PC-3 (cell line): ENCODE results near the gene CRYGS. TPM values are rescaled to one million over a fixed set of nuclear protein-coding genes. Genes with fewer than 3 reads are reported as not detected.

Experiments used
- ATAC-seq: fragments of 200-7000 bp; cut with Tn5 transposase; 2 replicates; pipeline ENCODE4 v1.9.1; 2020; ENCODE audit warnings: mild to moderate bottlenecking, moderate library complexity
- BruUV-seq: library from RNA; stranded (reverse); fragments of 400-500 nt; replicated peaks from 2 replicates; lab custom pipeline; 2021; lab: Mats Ljungman, UMichigan
- CTCF ChIA-PET: fragments of 300-600 bp; sonication (Branson Sonifier 250); formaldehyde crosslinking; loops from one replicate; lab custom pipeline; 2022; ENCODE audit warnings: antibody characterized with exemption; lab: Charles Lee
- POLR2A ChIA-PET: fragments of 300-600 bp; sonication (Branson Sonifier 250); formaldehyde crosslinking; loops from one replicate; lab custom pipeline; 2022; ENCODE audit warnings: antibody characterized with exemption; ENCODE audit not compliant: unreplicated experiment; lab: Charles Lee
- DNase-seq: peaks from one replicate; pipeline ENCODE4 v3.0.0-alpha.2; 2015
- H2AFZ ChIP-seq: fragments of 300-600 bp; sonication (generic); 2 replicates; pipeline ENCODE4 v1.6.0; 2016; ENCODE audit warnings: antibody characterized with exemption, low read length
- H3F3A ChIP-seq: fragments of 300-600 bp; sonication (generic); one replicate; pipeline ENCODE4 v1.6.0; 2017; ENCODE audit warnings: antibody characterized with exemption, low read length, control low read depth, mild to moderate bottlenecking; ENCODE audit not compliant: unreplicated experiment
- H3K27ac ChIP-seq: fragments of 300-600 bp; sonication (generic); 2 replicates; pipeline ENCODE4 v1.5.1; 2016; ENCODE audit warnings: mild to moderate bottlenecking, low read length
- H3K27me3 ChIP-seq: fragments of 300-600 bp; sonication (generic); 2 replicates; pipeline ENCODE4 v1.6.1; 2016; ENCODE audit warnings: low read length, mixed read lengths
- H3K36me3 ChIP-seq: fragments of 300-600 bp; sonication (generic); 2 replicates; pipeline ENCODE4 v1.6.1; 2016; ENCODE audit warnings: low read depth, mixed run types, low read length, mixed read lengths
- H3K4me1 ChIP-seq: fragments of 300-600 bp; sonication (generic); 2 replicates; pipeline ENCODE4 v1.5.1; 2016; ENCODE audit warnings: low read length; ENCODE audit not compliant: insufficient read depth
- H3K4me2 ChIP-seq: fragments of 300-600 bp; sonication (generic); 2 replicates; pipeline ENCODE4 v1.6.0; 2016; ENCODE audit warnings: low read length
- H3K4me3 ChIP-seq: fragments of 300-600 bp; sonication (generic); 2 replicates; pipeline ENCODE4 v1.5.1; 2016; ENCODE audit warnings: mild to moderate bottlenecking, low read length, mixed read lengths
- H3K79me2 ChIP-seq: fragments of 300-600 bp; sonication (generic); 2 replicates; pipeline ENCODE4 v1.6.1; 2017; ENCODE audit warnings: low read length, mixed read lengths
- H3K9ac ChIP-seq: fragments of 300-600 bp; sonication (generic); 2 replicates; pipeline ENCODE4 v1.6.0; 2016; ENCODE audit warnings: mild to moderate bottlenecking, low read length
- H3K9me2 ChIP-seq: fragments of 300-600 bp; sonication (generic); replicated peaks from 2 replicates; pipeline ENCODE4 v1.6.1; 2016; ENCODE audit warnings: mixed run types, low read length, mixed read lengths
- H3K9me3 ChIP-seq: fragments of 300-600 bp; sonication (generic); 2 replicates; pipeline ENCODE4 v1.6.1; 2016; ENCODE audit warnings: low read length, mixed read lengths
- H4K20me1 ChIP-seq: fragments of 300-600 bp; sonication (generic); 2 replicates; pipeline ENCODE4 v1.6.1; 2016; ENCODE audit warnings: low read length, mixed read lengths
- CTCF ChIP-seq: fragments of 300-600 bp; sonication (generic); conservative IDR thresholded peaks from 2 replicates; pipeline ENCODE4 v1.5.1; 2017; ENCODE audit warnings: antibody characterized with exemption, low read depth, mild to moderate bottlenecking, low read length
- EZH2 ChIP-seq: fragments of 300-600 bp; sonication (generic); IDR thresholded peaks from one replicate; pipeline ENCODE4 v1.6.1; 2017; ENCODE audit warnings: antibody characterized with exemption, mild to moderate bottlenecking, low read length; ENCODE audit not compliant: unreplicated experiment
- EZH2phosphoT487 ChIP-seq: fragments of 300-600 bp; sonication (generic); IDR thresholded peaks from 2 replicates; pipeline ENCODE4 v1.6.1; 2018; ENCODE audit warnings: mild to moderate bottlenecking, antibody characterized with exemption, low read length, borderline replicate concordance
- intact Hi-C: fragments of 100-400 bp; cut with micrococcal nuclease; formaldehyde crosslinking; loops from 2 replicates; pipeline ENCODE4 v1.9.0; 2023
- total RNA-seq: library from RNA; depleted of rRNA; stranded (reverse); fragments of >200 nt; gene quantifications from 2 replicates; pipeline ENCODE4 v1.2.3, GENCODE V29; 2014

The CRYGS gene
- total RNA-seq, 1 experiment from 2014 or later = 3.4 TPM

DNA sequence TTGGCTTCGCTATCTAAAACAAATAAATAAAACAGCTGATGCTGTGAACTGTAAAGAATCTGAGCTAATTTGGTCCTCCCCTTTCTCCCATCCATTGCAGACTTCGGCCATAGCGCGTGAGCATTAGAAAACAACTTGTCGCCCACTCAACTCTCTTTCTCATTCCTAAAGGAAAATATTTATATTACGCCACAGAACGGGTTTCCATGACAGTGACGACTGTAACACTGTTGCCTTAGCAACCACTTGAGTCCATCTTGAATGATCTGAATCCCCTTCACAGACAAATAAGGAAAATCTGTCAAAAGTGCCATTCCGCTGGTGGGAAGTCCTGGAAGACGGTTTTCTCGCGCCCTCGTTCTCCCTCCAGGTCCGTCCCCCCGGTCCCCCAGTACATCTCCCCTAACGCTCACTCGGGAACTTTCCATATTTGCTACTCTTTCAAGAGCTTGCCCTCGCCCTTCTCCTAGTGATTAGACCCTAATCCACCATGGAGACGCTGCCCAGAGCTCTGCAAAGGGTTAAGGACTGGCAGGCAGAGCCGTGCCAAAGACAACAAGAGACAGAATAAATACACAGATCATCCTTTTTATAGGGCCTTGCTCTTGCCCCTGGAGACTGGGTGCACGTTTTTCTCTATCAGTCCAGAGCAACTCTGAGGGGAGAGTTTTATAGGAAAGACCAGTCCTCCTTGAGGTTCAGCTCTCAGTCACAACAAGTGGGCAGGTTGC, 50.5 kb downstream of the CRYGS start:
- no peak for DNase-seq
- Histone ChIP-seq H3K9me2 (no peaks in the 10 kb centered on the region), H3K27me3 (peaks cover 39% of the 10 kb centered on the region), H4K20me1 (no peaks in the 10 kb centered on the region), H3K4me1 (no peaks in the 10 kb centered on the region), H3K4me3 (no peak overlapping the region), H3K27ac (no peak overlapping the region), H3K36me3 (no peaks in the 10 kb centered on the region), H3K9ac (no peak overlapping the region), H3K4me2 (no peak overlapping the region), H3K79me2 (no peaks in the 10 kb centered on the region), H3F3A (no peaks in the 10 kb centered on the region), H3K9me3 (no peaks in the 10 kb centered on the region), H2AFZ (no peak overlapping the region)
- BruUV-seq = no TSS peak
- ATAC-seq = no peak
- ChIA-PET CTCF (no interaction called here), POLR2A (no interaction called here)
- intact Hi-C loops = no loop called here
- no peak for TF ChIP-seq CTCF
- no peak for TF ChIP-seq EZH2
- TF ChIP-seq EZH2phosphoT487 = no peak

- TF ChIP-seq EZH2 (no peak), EZH2phosphoT487 (no peak), CTCF (no peak)
- ATAC-seq (no peak), DNase-seq (no peak)
- POLR2A ChIA-PET = no interaction called here
- H3K9me3 ChIP-seq = no peaks in the 10 kb centered on the region
- no peaks in the 10 kb centered on the region for H3F3A ChIP-seq
- no peak overlapping the region for H2AFZ ChIP-seq
- no peaks in the 10 kb centered on the region for H3K79me2 ChIP-seq
- no peaks in the 10 kb centered on the region for H4K20me1 ChIP-seq
- CTCF ChIA-PET = no interaction called here
- H3K36me3 ChIP-seq = no peaks in the 10 kb centered on the region
- H3K9me2 ChIP-seq = no peaks in the 10 kb centered on the region
- no peak overlapping the region for H3K4me2 ChIP-seq
- intact Hi-C loops = no loop called here
- no peak overlapping the region for H3K9ac ChIP-seq
- no TSS peak for BruUV-seq
- no peak overlapping the region for H3K27ac ChIP-seq
- H3K4me3 ChIP-seq = no peak overlapping the region
- H3K4me1 ChIP-seq = no peaks in the 10 kb centered on the region
- H3K27me3 ChIP-seq = peaks cover 39% of the 10 kb centered on the region
These were observed 51.7 kb downstream of the CRYGS start for GRCh38 chr3:186492385-186492984.

DNA sequence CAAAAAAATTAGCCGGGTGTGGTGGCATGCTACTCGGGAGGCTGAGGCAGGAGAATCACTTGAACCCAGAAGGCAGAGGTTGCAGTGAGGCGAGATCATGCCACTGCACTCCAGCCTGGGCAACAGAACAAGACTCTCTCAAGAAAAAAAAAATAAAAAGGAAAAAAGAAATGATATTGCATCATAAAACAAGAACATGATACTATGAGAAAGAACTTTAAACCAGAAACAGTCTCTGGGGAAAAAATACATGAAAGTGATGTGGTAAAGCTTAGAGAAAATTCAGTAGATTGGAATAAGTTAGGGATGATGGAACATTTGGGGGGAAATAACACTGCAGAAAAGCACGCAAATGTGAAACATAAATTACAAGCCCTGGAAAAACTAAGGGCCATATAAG, 54.7 kb downstream of the CRYGS start:
- H4K20me1 ChIP-seq = no peaks in the 10 kb centered on the region

More for the DNA sequence above, 54.7 kb downstream of the CRYGS start:
- no TSS peak for BruUV-seq
- no peak for ATAC-seq
- ChIA-PET POLR2A (no interaction called here), CTCF (no interaction called here)
- H3K79me2 ChIP-seq = no peaks in the 10 kb centered on the region
- no peak overlapping the region for H3K4me3 ChIP-seq
- H3F3A ChIP-seq = no peaks in the 10 kb centered on the region
- no peaks in the 10 kb centered on the region for H3K9me2 ChIP-seq
- no peak overlapping the region for H3K9ac ChIP-seq
- no peak for DNase-seq
- TF ChIP-seq CTCF = no peak
- no peak for TF ChIP-seq EZH2phosphoT487
- TF ChIP-seq EZH2 = no peak
- H3K27me3 ChIP-seq = peaks cover 40% of the 10 kb centered on the region
- no peak overlapping the region for H3K27ac ChIP-seq
- no peaks in the 10 kb centered on the region for H3K36me3 ChIP-seq
- H3K9me3 ChIP-seq = no peaks in the 10 kb centered on the region
- no peak overlapping the region for H3K4me2 ChIP-seq
- H3K4me1 ChIP-seq = no peaks in the 10 kb centered on the region
- intact Hi-C loops = loop anchor here (10.0 kb wide), 1 partner anchor 145 kb away; no protein-coding TSS in a partner anchor
- no peak overlapping the region for H2AFZ ChIP-seq
